IMR-90 (cell line): Measurements from ENCODE around the gene MAP2K5. TPM values are rescaled to one million over a fixed set of nuclear protein-coding genes. Genes with fewer than 3 reads are reported as not detected.

Experiments
- ATAC-seq: fragments of 200-7000 bp; cut with Tn5 transposase; 2 replicates; pipeline ENCODE4 v1.9.1; 2020; ENCODE audit warnings: low read depth, mild to moderate bottlenecking, moderate library complexity
- BruUV-seq: library from RNA; stranded (reverse); fragments of 400-500 nt; replicated peaks from 2 replicates; lab custom pipeline; 2021; lab: Mats Ljungman, UMichigan
- CTCF ChIA-PET: fragments of 300-600 bp; formaldehyde crosslinking; extraction: SDS; loops from one replicate; lab custom pipeline; 2021; ENCODE audit warnings: antibody characterized with exemption; lab: Yijun Ruan, JAX
- POLR2A ChIA-PET: fragments of 300-600 bp; sonication (Branson Sonifier 250); formaldehyde crosslinking; loops from one replicate; lab custom pipeline; 2022; ENCODE audit warnings: antibody characterized with exemption; ENCODE audit not compliant: unreplicated experiment; lab: Charles Lee
- DNase-seq: peaks from one replicate; pipeline ENCODE4 v3.0.0; 2013
- H2AFZ ChIP-seq: replicated peaks from 2 replicates; pipeline ENCODE3; 2013; ENCODE audit warnings: low read length, mild to moderate bottlenecking; ENCODE audit not compliant: poor library complexity
- H2AK5ac ChIP-seq: 2 replicates; pipeline ENCODE4 v1.6.1; 2013; ENCODE audit warnings: low read depth, low read length, inconsistent platforms
- H2AK9ac ChIP-seq: replicated peaks from 2 replicates; pipeline ENCODE3; 2013; ENCODE audit warnings: mild to moderate bottlenecking, low read depth, low read length, moderate library complexity; ENCODE audit not compliant: poor library complexity
- H2BK120ac ChIP-seq: 2 replicates; pipeline ENCODE4 v1.6.1; 2013; ENCODE audit warnings: low read depth, low read length, inconsistent platforms
- H2BK15ac ChIP-seq: 3 replicates; pipeline ENCODE4 v1.6.1; 2013; ENCODE audit warnings: low read depth, low read length, inconsistent platforms
- H2BK20ac ChIP-seq: 2 replicates; pipeline ENCODE4 v1.6.1; 2013; ENCODE audit warnings: low read depth, mild to moderate bottlenecking, inconsistent platforms, low read length, moderate library complexity
- H2BK5ac ChIP-seq: 2 replicates; pipeline ENCODE4 v1.6.1; 2013; ENCODE audit warnings: mild to moderate bottlenecking, low read depth, low read length, inconsistent platforms; ENCODE audit not compliant: poor library complexity, severe bottlenecking
- H3K14ac ChIP-seq: replicated peaks from 2 replicates; pipeline ENCODE4 v1.6.1; 2013; ENCODE audit warnings: low read depth, low read length, inconsistent platforms
- H3K18ac ChIP-seq: 2 replicates; pipeline ENCODE4 v1.6.1; 2013; ENCODE audit warnings: low read depth, low read length, control low read depth
- H3K23ac ChIP-seq: 2 replicates; pipeline ENCODE4 v1.6.1; 2013; ENCODE audit warnings: low read depth, low read length, inconsistent platforms
- H3K27ac ChIP-seq: 2 replicates; pipeline ENCODE4 v1.5.1; 2013; ENCODE audit warnings: mild to moderate bottlenecking, control low read depth, low read length; ENCODE audit not compliant: insufficient read depth
- H3K27me3 ChIP-seq: 2 replicates; pipeline ENCODE4 v1.6.1; 2013; ENCODE audit warnings: low read length; ENCODE audit not compliant: control insufficient read depth, insufficient read depth
- H3K36me3 ChIP-seq: 2 replicates; pipeline ENCODE4 v1.6.1; 2013; ENCODE audit warnings: low read length, mixed read lengths; ENCODE audit not compliant: control insufficient read depth, insufficient read depth
- H3K4ac ChIP-seq: 2 replicates; pipeline ENCODE4 v1.6.1; 2013; ENCODE audit warnings: low read depth, low read length, inconsistent platforms
- H3K4me1 ChIP-seq: 2 replicates; pipeline ENCODE4 v1.6.1; 2013; ENCODE audit warnings: low read length, mixed read lengths; ENCODE audit not compliant: control insufficient read depth, insufficient read depth
- H3K4me2 ChIP-seq: 2 replicates; pipeline ENCODE4 v1.6.1; 2013; ENCODE audit warnings: low read depth, mild to moderate bottlenecking, control low read depth, low read length, moderate library complexity
- H3K4me3 ChIP-seq: 2 replicates; pipeline ENCODE4 v1.5.1; 2013; ENCODE audit warnings: low read depth, mild to moderate bottlenecking, control low read depth, low read length, moderate library complexity; ENCODE audit not compliant: insufficient read depth
- H3K56ac ChIP-seq: 2 replicates; pipeline ENCODE4 v1.6.1; 2013; ENCODE audit warnings: low read length, inconsistent platforms; ENCODE audit not compliant: insufficient read depth; ENCODE audit errors: extremely low read depth
- H3K79me1 ChIP-seq, 2 experiments: 2 replicates each; pipeline ENCODE4 v1.6.1; 2013; ENCODE audit warnings: low read length in 2 of 2, inconsistent platforms in 1 of 2, low read depth in 1 of 2
- H3K9ac ChIP-seq: 2 replicates; pipeline ENCODE4 v1.6.1; 2013; ENCODE audit warnings: low read depth, low read length, control low read depth
- H3K9me1 ChIP-seq: 2 replicates; pipeline ENCODE4 v1.6.1; 2013; ENCODE audit warnings: low read length, inconsistent platforms; ENCODE audit not compliant: insufficient read depth
- H3K9me3 ChIP-seq: 2 replicates; pipeline ENCODE4 v1.6.1; 2013; ENCODE audit warnings: low read length; ENCODE audit not compliant: control insufficient read depth, insufficient read depth
- H4K20me1 ChIP-seq: 2 replicates; pipeline ENCODE4 v1.6.1; 2013; ENCODE audit warnings: low read length, inconsistent platforms; ENCODE audit not compliant: insufficient read depth
- H4K5ac ChIP-seq: 2 replicates; pipeline ENCODE4 v1.6.1; 2013; ENCODE audit warnings: mild to moderate bottlenecking, low read depth, low read length, control low read depth
- H4K8ac ChIP-seq, 2 experiments: 2 replicates each; pipeline ENCODE4 v1.6.1; 2013; ENCODE audit warnings: low read depth in 2 of 2, low read length in 2 of 2, control low read depth in 1 of 2, inconsistent platforms in 1 of 2
- H4K91ac ChIP-seq: 2 replicates; pipeline ENCODE4 v1.6.1; 2013; ENCODE audit warnings: low read depth, low read length, inconsistent platforms; ENCODE audit not compliant: insufficient read depth
- BHLHE40 ChIP-seq: fragments of 150-350 bp; IDR thresholded peaks from 2 replicates; pipeline ENCODE4 v1.6.1; 2016; ENCODE audit warnings: mild to moderate bottlenecking, low read depth, low read length
- CTCF ChIP-seq: conservative IDR thresholded peaks from 2 replicates; pipeline ENCODE4 v1.5.1; 2012; ENCODE audit warnings: mild to moderate bottlenecking, low read depth, low read length, improper control_type of control experiment
- FOS ChIP-seq: fragments of 150-350 bp; IDR thresholded peaks from 2 replicates; pipeline ENCODE4 v1.6.1; 2016; ENCODE audit warnings: low read depth, low read length
- MAFK ChIP-seq: IDR thresholded peaks from 2 replicates; pipeline ENCODE4 v1.6.1; 2012; ENCODE audit warnings: low read depth, low read length, improper control_type of control experiment
- MAZ ChIP-seq: IDR thresholded peaks from 2 replicates; pipeline ENCODE4 v1.6.1; 2012; ENCODE audit warnings: low read depth, mild to moderate bottlenecking, low read length, improper control_type of control experiment, moderate library complexity, borderline replicate concordance
- RAD21 ChIP-seq: IDR thresholded peaks from 2 replicates; pipeline ENCODE4 v1.6.1; 2012; ENCODE audit warnings: low read length, improper control_type of control experiment
- RCOR1 ChIP-seq: IDR thresholded peaks from 2 replicates; pipeline ENCODE4 v1.6.1; 2012; ENCODE audit warnings: mild to moderate bottlenecking, low read length, improper control_type of control experiment; ENCODE audit not compliant: insufficient replicate concordance
- SMC3 ChIP-seq: fragments of 150-350 bp; IDR thresholded peaks from 2 replicates; pipeline ENCODE4 v1.6.1; 2016; ENCODE audit warnings: low read depth, mild to moderate bottlenecking, antibody characterized with exemption, low read length, moderate library complexity
- WGBS, 2 experiments: methylation state at CpG; one replicate each; pipeline versions ENCODE4 v1.1.5 to v1.1.7; 2013; ENCODE audit warnings: missing lambda C conversion rate in 2 of 2; ENCODE audit not compliant: insufficient read length in 1 of 2; ENCODE audit errors: extremely low coverage in 2 of 2; 5-methylcytosine and 5-hydroxymethylcytosine counted together
- dilution Hi-C: fragments of 300-500 bp; cut with HindIII; formaldehyde crosslinking; loops from one replicate; pipeline ENCODE4 v1.14.3; 2018; ENCODE audit warnings: low sequenced_read_pairs; ENCODE audit not compliant: unreplicated experiment
- in situ Hi-C: fragments of 300-500 bp; cut with MboI; formaldehyde crosslinking; loops from 3 replicates; pipeline ENCODE4 v1.14.3; 2019; ENCODE audit warnings: low sequenced_read_pairs, inconsistent platforms, mixed read lengths
- intact Hi-C: fragments of 100-400 bp; cut with micrococcal nuclease; formaldehyde crosslinking; loops from 2 replicates; pipeline ENCODE4 v1.10.0; 2022
- polyA plus RNA-seq, 3 experiments: library from polyadenylated mRNA; depleted of rRNA; stranded (reverse); fragments of >200 nt; gene quantifications; 2 replicates each; pipeline ENCODE4 v1.2.3, GENCODE V29; 2012; ENCODE audit warnings: low replicate concordance in 1 of 3
- total RNA-seq: library from RNA; depleted of rRNA; stranded (reverse); fragments of >200 nt; gene quantifications from 2 replicates; pipeline ENCODE4 v1.2.3, GENCODE V29; 2012

Gene MAP2K5
- total and polyA plus RNA-seq, 2 of the 4 experiments (the other 2 are of a cell fraction) = 1.6 to 6.1 TPM

DNA sequence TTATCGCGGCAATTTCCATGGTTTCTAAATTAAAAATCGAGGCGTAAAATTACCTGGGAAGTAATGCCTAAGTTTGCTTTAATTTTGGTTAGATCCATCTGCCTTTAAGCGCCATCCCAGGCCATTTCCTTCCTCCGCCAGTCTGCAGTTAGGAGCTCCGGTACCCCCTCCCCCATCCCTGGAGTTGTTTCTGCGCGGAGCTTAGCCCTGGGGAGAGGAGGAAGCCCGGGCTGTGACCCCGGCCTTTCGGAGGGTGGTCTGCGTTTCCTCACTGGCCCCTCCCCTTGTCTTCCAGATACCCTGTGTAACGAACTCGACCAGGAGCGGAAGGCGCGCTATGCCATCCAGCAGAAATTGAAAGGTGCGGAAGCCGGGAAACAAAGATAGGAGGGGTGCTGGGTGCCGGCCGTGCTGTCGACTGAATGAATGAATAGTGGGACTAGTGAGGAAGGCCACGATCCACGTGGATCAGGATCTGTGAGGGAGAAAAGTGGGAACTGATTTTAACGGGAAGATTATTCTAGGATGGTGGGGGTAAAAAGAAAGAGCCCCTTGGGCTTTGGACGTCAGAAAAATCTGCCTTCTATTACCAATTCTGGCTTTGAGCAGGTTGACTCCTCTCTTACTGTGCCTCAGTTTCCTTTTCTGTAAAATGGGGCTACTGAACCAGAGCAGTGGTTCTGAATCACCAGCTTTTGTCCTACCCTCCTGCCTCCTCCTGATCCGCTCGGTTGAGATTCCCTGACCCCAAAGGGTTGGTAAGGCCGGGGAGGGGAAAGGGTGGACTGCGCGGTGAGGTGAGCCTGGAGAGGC lies 290.6 kb downstream of the MAP2K5 start (continued):
- no peak for TF ChIP-seq MAFK

GRCh38 chr15:67833710-67834511 lies 291.4 kb downstream of the MAP2K5 start:
- Histone ChIP-seq H2BK120ac (no peak overlapping the region), H3K4me3 (peak overlapping the region; percentile 17; the same call in 1 of the 2 replicates), H3K18ac (no peak overlapping the region), H2AK5ac (no peak overlapping the region), H3K27ac (no peak overlapping the region), H2AFZ (peak overlapping the region; percentile 80), H2BK15ac (no peak overlapping the region), H4K20me1 (no peaks in the 10 kb centered on the region), H3K23ac (peak overlapping the region; percentile 41), H2BK20ac (no peak overlapping the region), H4K5ac (no peak overlapping the region), H3K79me1 (no peaks in the 10 kb centered on the region), H3K56ac (no peak overlapping the region), H3K36me3 (no peaks in the 10 kb centered on the region), H3K27me3 (peaks cover 82% of the 10 kb centered on the region), H3K9ac (no peak overlapping the region), H4K8ac (no peak overlapping the region), H3K9me1 (no peaks in the 10 kb centered on the region), H2BK5ac (no peak overlapping the region), H3K14ac (no peak overlapping the region), H3K4me1 (no peaks in the 10 kb centered on the region), H3K4ac (no peak overlapping the region), H3K4me2 (peak overlapping the region; percentile 86), H2AK9ac (no peak overlapping the region), H3K9me3 (no peaks in the 10 kb centered on the region), H4K91ac (no peak overlapping the region)
- dilution Hi-C loops (no loop called here), intact Hi-C loops (loop anchor here (2.0 to 10.0 kb wide), 5 partner anchors 292 to 887 kb away; partner anchors contain the start of genes MAP2K5 and SMAD3), in situ Hi-C loops (no loop called here)
- no peak for DNase-seq
- no TSS peak for BruUV-seq
- TF ChIP-seq SMC3 = peak; percentile 46
- TF ChIP-seq CTCF = peak; percentile 55
- TF ChIP-seq RCOR1 = no peak
- TF ChIP-seq MAZ = 0 out of 2 replicates have a peak, but pooled peaks have one; percentile 29
- TF ChIP-seq MAFK = no peak
- TF ChIP-seq FOS = no peak
- peak; percentile 62 for TF ChIP-seq RAD21
- no peak for TF ChIP-seq BHLHE40
- WGBS, 2 experiments = 0% methylated on average over 6 of the region's 44 CpGs; no CpG with 5 or more reads in 1 of the 2 experiments
- ChIA-PET POLR2A (no interaction called here), CTCF (no interaction called here)
- peak; percentile 69 for ATAC-seq
